HepG2 (cell line): ENCODE data around the gene CMTM1. TPM values are rescaled to one million over a fixed set of nuclear protein-coding genes. Genes with fewer than 3 reads are reported as not detected.

Experiments used
- FOXM1 ChIP-seq: sonication (generic); formaldehyde crosslinking; IDR thresholded peaks from 2 replicates; pipeline ENCODE4 v1.5.0; 2020; ENCODE audit warnings: missing genetic modification reagents
- FOXO1 ChIP-seq: sonication (generic); formaldehyde crosslinking; IDR thresholded peaks from 2 replicates; pipeline ENCODE4 v1.4.0; 2020; ENCODE audit warnings: missing genetic modification reagents
- JARID2 ChIP-seq: sonication (generic); formaldehyde crosslinking; IDR thresholded peaks from 2 replicates; pipeline ENCODE4 v1.8.1; 2023; ENCODE audit warnings: missing genetic modification reagents, inconsistent platforms; ENCODE audit not compliant: insufficient replicate concordance
- KAT7 ChIP-seq: IDR thresholded peaks from 2 replicates; pipeline ENCODE4 v1.6.1; 2018; ENCODE audit warnings: borderline replicate concordance, missing compliant biosample characterization
- NFIB ChIP-seq: sonication (generic); formaldehyde crosslinking; IDR thresholded peaks from 2 replicates; pipeline ENCODE4 v1.9.0; 2021; ENCODE audit warnings: missing genetic modification reagents, mild to moderate bottlenecking, borderline replicate concordance
- SETDB1 ChIP-seq: sonication (generic); formaldehyde crosslinking; IDR thresholded peaks from 2 replicates; pipeline ENCODE4 v1.5.1; 2020; ENCODE audit warnings: missing genetic modification reagents, mild to moderate bottlenecking, borderline replicate concordance
- SMARCE1 ChIP-seq: fragments of 450-650 bp; IDR thresholded peaks from 2 replicates; pipeline ENCODE4 v1.6.1; 2017; ENCODE audit warnings: borderline replicate concordance
- SMYD3 ChIP-seq: sonication (generic); formaldehyde crosslinking; IDR thresholded peaks from 2 replicates; pipeline ENCODE4 v1.8.1; 2023; ENCODE audit warnings: mild to moderate bottlenecking, missing genetic modification reagents
- SOX5 ChIP-seq: IDR thresholded peaks from 2 replicates; pipeline ENCODE4 v1.6.1; 2016; ENCODE audit warnings: borderline replicate concordance
- SOX6 ChIP-seq, 2 experiments: fragments of 450-650 bp in 1 of 2; sonication (generic) in 1 of 2; formaldehyde crosslinking in 1 of 2; IDR thresholded peaks; 2 replicates each; pipeline versions ENCODE4 v1.4.0 to v1.6.1; 2017 to 2020; ENCODE audit warnings: antibody characterized with exemption in 1 of 2, mild to moderate bottlenecking in 1 of 2, missing genetic modification reagents in 1 of 2
- SRF ChIP-seq: IDR thresholded peaks from 2 replicates; pipeline ENCODE4 v1.6.1; 2011; ENCODE audit warnings: mild to moderate bottlenecking, low read depth, low read length, moderate library complexity
- ZNF282 ChIP-seq: fragments of 450-650 bp; IDR thresholded peaks from 2 replicates; pipeline ENCODE4 v1.6.1; 2018; ENCODE audit not compliant: partially characterized antibody
- ZNF326 ChIP-seq: sonication (generic); formaldehyde crosslinking; IDR thresholded peaks from 2 replicates; pipeline ENCODE4 v1.4.0; 2020; ENCODE audit warnings: missing genetic modification reagents, borderline replicate concordance
- ZNF781 ChIP-seq: sonication (generic); formaldehyde crosslinking; IDR thresholded peaks from 2 replicates; pipeline ENCODE4 v1.5.1; 2020; ENCODE audit warnings: borderline replicate concordance, mild to moderate bottlenecking, missing genetic modification reagents; ENCODE audit errors: not compliant biosample characterization
- ZNF883 ChIP-seq: sonication (generic); formaldehyde crosslinking; IDR thresholded peaks from 2 replicates; pipeline ENCODE4 v1.5.1; 2020; ENCODE audit warnings: mild to moderate bottlenecking, missing genetic modification reagents; ENCODE audit errors: not compliant biosample characterization
- ZSCAN21 ChIP-seq: sonication (generic); formaldehyde crosslinking; IDR thresholded peaks from 2 replicates; pipeline ENCODE4 v1.8.0; 2022; ENCODE audit warnings: mild to moderate bottlenecking, missing genetic modification reagents, moderate library complexity, borderline replicate concordance
- ZSCAN31 ChIP-seq: sonication (generic); formaldehyde crosslinking; IDR thresholded peaks from 2 replicates; pipeline ENCODE4 v1.5.0; 2020; ENCODE audit warnings: low read depth, mild to moderate bottlenecking, missing genetic modification reagents
- polyA plus RNA-seq, 8 experiments: library from polyadenylated mRNA; depleted of rRNA in 3 of 8; stranded (reverse) in 7 of 8; unstranded in 1 of 8; fragments of >200 nt; fragmentation: Illumina TruSeq in 4 of 8; extraction: Trizol in 4 of 8; gene quantifications; 2 replicates each; pipeline versions ENCODE4 v1.2.1 to v1.2.3, GENCODE V29; 2011 to 2016; ENCODE audit warnings: low read depth in 4 of 8, missing spikeins in 1 of 8, mixed read lengths in 1 of 8; ENCODE audit not compliant: insufficient read depth in 1 of 8
- total RNA-seq, 5 experiments: library from RNA; depleted of rRNA; stranded (reverse); fragments of >200 nt; fragmentation: Illumina TruSeq; extraction: Trizol; gene quantifications; 2 replicates each; pipeline ENCODE4 v1.2.3, GENCODE V29; 2016; ENCODE audit warnings: low read depth in 1 of 5
- TF ChIP-seq, protein P1 (sequence below): sonication (generic); formaldehyde crosslinking; IDR thresholded peaks from 2 replicates; pipeline ENCODE4 v1.4.0; 2020; ENCODE audit warnings: missing genetic modification reagents
- TF ChIP-seq, protein P2 (sequence below): sonication (generic); formaldehyde crosslinking; IDR thresholded peaks from 2 replicates; pipeline ENCODE4 v1.4.0; 2020; ENCODE audit warnings: mild to moderate bottlenecking, missing genetic modification reagents
- TF ChIP-seq, protein P3 (sequence below): sonication (generic); formaldehyde crosslinking; IDR thresholded peaks from 2 replicates; pipeline ENCODE4 v1.8.0; 2023; ENCODE audit warnings: mild to moderate bottlenecking, missing genetic modification reagents
- TF ChIP-seq, protein P4 (sequence below): sonication (generic); formaldehyde crosslinking; IDR thresholded peaks from 2 replicates; pipeline ENCODE4 v1.4.0; 2020; ENCODE audit warnings: missing genetic modification reagents

CMTM1 gene
- total and polyA plus RNA-seq, 2 of the 13 experiments (the other 11 are each of a cell fraction or from before 2014, with no cell fraction given) = 1.7 to 2.9 TPM

GRCh38 chr16:66605177-66605978 lies 39.1 kb downstream of the CMTM1 start (continued):
- TF ChIP-seq, protein P1, sequence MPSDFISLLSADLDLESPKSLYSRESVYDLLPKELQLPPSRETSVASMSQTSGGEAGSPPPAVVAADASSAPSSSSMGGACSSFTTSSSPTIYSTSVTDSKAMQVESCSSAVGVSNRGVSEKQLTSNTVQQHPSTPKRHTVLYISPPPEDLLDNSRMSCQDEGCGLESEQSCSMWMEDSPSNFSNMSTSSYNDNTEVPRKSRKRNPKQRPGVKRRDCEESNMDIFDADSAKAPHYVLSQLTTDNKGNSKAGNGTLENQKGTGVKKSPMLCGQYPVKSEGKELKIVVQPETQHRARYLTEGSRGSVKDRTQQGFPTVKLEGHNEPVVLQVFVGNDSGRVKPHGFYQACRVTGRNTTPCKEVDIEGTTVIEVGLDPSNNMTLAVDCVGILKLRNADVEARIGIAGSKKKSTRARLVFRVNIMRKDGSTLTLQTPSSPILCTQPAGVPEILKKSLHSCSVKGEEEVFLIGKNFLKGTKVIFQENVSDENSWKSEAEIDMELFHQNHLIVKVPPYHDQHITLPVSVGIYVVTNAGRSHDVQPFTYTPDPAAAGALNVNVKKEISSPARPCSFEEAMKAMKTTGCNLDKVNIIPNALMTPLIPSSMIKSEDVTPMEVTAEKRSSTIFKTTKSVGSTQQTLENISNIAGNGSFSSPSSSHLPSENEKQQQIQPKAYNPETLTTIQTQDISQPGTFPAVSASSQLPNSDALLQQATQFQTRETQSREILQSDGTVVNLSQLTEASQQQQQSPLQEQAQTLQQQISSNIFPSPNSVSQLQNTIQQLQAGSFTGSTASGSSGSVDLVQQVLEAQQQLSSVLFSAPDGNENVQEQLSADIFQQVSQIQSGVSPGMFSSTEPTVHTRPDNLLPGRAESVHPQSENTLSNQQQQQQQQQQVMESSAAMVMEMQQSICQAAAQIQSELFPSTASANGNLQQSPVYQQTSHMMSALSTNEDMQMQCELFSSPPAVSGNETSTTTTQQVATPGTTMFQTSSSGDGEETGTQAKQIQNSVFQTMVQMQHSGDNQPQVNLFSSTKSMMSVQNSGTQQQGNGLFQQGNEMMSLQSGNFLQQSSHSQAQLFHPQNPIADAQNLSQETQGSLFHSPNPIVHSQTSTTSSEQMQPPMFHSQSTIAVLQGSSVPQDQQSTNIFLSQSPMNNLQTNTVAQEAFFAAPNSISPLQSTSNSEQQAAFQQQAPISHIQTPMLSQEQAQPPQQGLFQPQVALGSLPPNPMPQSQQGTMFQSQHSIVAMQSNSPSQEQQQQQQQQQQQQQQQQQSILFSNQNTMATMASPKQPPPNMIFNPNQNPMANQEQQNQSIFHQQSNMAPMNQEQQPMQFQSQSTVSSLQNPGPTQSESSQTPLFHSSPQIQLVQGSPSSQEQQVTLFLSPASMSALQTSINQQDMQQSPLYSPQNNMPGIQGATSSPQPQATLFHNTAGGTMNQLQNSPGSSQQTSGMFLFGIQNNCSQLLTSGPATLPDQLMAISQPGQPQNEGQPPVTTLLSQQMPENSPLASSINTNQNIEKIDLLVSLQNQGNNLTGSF (CRISPR knock-in tag) = no peak
- TF ChIP-seq SOX6 (IDR thresholded peaks at IDR 0.05) = no peak
- no peak for TF ChIP-seq SOX6 (CRISPR knock-in tag; IDR thresholded peaks at IDR 0.05)
- no peak for TF ChIP-seq NFIB
- 0 out of 2 replicates have a peak, but pooled peaks have one; percentile 23 for TF ChIP-seq ZSCAN31 (CRISPR knock-in tag)
- no peak for TF ChIP-seq SMYD3
- TF ChIP-seq ZSCAN21 (CRISPR knock-in tag) = no peak
- no peak for TF ChIP-seq FOXM1 (CRISPR knock-in tag)
- TF ChIP-seq, protein P2, sequence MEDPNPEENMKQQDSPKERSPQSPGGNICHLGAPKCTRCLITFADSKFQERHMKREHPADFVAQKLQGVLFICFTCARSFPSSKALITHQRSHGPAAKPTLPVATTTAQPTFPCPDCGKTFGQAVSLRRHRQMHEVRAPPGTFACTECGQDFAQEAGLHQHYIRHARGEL (CRISPR knock-in tag) = no peak
- no peak for TF ChIP-seq JARID2 (CRISPR knock-in tag)
- no peak for TF ChIP-seq SMARCE1
- TF ChIP-seq, protein P3, sequence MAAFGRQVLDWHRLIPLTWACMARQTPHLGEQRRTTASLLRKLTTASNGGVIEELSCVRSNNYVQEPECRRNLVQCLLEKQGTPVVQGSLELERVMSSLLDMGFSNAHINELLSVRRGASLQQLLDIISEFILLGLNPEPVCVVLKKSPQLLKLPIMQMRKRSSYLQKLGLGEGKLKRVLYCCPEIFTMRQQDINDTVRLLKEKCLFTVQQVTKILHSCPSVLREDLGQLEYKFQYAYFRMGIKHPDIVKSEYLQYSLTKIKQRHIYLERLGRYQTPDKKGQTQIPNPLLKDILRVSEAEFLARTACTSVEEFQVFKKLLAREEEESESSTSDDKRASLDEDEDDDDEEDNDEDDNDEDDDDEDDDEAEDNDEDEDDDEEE (CRISPR knock-in tag) = peak; percentile 83
- no peak for TF ChIP-seq KAT7 (CRISPR knock-in tag)
- TF ChIP-seq ZNF883 = no peak
- no peak for TF ChIP-seq ZNF282
- no peak for TF ChIP-seq FOXO1 (CRISPR knock-in tag)
- TF ChIP-seq SOX5 (CRISPR knock-in tag) = no peak
- no peak for TF ChIP-seq ZNF326 (CRISPR knock-in tag)
- no peak for TF ChIP-seq SETDB1 (CRISPR knock-in tag)
- TF ChIP-seq, protein P4, sequence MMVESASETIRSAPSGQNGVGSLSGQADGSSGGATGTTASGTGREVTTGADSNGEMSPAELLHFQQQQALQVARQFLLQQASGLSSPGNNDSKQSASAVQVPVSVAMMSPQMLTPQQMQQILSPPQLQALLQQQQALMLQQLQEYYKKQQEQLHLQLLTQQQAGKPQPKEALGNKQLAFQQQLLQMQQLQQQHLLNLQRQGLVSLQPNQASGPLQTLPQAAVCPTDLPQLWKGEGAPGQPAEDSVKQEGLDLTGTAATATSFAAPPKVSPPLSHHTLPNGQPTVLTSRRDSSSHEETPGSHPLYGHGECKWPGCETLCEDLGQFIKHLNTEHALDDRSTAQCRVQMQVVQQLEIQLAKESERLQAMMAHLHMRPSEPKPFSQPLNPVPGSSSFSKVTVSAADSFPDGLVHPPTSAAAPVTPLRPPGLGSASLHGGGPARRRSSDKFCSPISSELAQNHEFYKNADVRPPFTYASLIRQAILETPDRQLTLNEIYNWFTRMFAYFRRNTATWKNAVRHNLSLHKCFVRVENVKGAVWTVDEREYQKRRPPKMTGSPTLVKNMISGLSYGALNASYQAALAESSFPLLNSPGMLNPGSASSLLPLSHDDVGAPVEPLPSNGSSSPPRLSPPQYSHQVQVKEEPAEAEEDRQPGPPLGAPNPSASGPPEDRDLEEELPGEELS (CRISPR knock-in tag) = no peak
- no peak for TF ChIP-seq SRF
- TF ChIP-seq ZNF781 (CRISPR knock-in tag) = no peak
